Tongue (tissue), 2 donors: ENCODE measurements around the gene ABLIM2. TPM values are rescaled to one million over a fixed set of nuclear protein-coding genes. Genes with fewer than 3 reads are reported as not detected.

Experiments used
- DNase-seq: peaks from one replicate; pipeline ENCODE4 v3.0.0-alpha.2; 2015
- total RNA-seq: library from RNA; depleted of rRNA; stranded (reverse); fragments of >200 nt; gene quantifications from one replicate; pipeline ENCODE4 v1.2.3, GENCODE V29; 2014

Gene ABLIM2
- total RNA-seq, 1 donor from 2014 or later = 44.2 TPM

DNA sequence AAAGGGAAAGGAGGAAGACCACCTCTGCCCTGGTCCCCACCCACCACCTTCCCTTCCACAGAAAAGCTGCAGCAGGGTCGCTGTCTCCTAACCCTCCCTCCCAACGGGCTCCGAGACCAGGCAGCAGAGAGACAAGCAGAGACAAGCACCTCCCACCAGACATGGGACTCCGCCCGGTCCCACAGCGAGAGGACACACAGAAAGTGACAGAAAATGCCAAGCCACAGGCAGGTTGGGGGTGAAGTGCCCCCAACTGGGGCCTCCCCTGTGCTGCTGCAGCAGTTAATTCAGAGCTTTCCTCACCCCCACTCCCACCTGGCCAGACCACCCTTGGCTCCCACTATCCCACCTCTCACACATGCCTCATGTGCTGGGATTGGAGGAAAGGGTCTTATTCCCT, 154.5 kb downstream of the ABLIM2 start:
- DNase-seq = no peak

DNA sequence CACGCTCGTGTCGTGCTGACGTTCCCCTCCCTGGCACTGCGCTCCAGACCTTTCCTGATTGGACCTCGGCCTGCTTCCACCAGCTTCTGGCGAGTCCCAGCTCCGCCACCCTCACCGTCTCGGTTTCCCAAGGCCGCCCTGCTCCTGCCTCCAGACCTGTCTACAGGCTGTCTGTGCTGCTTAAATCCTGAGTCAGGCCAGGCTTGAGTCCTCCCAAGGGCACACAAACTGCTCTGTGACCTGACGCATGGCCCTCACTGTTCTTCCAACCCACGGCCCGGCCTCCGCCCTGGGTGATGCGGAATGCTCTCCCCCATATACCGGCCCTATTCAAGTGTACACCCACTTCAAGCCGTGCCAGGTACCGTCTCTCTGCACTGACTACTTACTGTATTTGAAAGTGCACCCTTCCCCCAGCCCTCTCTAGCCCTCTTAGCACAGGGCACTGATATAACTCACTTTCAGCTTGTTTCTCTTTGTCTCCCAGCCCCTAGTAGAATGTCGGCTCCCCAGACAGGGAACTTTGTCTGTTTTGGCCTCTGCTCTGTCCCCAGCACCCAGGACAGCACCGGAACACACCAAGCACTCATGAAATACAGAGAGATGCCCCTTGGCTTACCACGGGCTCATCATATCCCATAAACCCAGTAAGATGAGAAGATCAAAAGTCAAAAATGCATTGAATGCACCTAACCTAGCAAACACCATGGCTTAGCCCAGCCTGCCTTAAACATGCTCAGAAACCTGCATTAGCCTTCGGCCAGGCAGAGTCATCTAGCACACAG, 155.9 kb downstream of the ABLIM2 start:
- no peak for DNase-seq

DNA sequence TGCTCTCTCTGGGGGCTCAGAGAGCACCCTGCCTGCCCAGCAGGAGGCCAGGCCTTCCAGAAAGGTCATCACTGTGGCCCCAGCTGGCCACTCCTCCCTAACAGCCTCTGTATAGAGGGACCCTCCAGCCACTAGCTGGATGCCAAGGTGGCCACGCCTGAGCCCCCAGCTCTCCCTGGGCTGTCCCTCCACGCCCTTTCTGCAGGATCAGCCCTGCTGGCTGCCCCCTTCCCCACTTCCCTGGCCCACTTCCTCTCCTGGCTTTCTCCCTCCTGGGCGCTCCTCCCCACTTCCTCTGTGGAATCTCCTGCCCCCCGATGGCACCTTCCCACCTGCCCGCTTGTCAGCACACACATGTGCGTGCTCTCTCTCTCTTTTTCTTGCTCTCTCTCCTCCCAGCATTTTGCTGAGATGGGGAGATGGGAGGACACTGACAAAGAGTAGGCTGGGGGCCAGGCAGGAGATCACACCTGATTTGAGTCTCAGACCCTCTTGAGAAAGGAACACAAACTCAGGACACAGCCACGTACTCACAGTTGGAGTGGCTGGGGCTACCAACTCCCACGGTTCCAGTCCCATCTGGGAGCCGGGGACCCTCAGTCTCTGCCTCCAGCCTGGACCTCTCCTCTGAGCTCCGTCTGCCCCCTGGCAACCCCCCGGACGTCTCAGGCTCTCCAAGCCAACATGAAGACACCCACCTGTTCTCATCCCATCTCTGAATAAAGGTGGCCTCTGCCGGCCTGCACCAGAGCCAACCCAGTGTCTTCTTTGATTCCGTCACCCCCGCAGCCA, 156.9 kb downstream of the ABLIM2 start:
- no peak for DNase-seq

DNA sequence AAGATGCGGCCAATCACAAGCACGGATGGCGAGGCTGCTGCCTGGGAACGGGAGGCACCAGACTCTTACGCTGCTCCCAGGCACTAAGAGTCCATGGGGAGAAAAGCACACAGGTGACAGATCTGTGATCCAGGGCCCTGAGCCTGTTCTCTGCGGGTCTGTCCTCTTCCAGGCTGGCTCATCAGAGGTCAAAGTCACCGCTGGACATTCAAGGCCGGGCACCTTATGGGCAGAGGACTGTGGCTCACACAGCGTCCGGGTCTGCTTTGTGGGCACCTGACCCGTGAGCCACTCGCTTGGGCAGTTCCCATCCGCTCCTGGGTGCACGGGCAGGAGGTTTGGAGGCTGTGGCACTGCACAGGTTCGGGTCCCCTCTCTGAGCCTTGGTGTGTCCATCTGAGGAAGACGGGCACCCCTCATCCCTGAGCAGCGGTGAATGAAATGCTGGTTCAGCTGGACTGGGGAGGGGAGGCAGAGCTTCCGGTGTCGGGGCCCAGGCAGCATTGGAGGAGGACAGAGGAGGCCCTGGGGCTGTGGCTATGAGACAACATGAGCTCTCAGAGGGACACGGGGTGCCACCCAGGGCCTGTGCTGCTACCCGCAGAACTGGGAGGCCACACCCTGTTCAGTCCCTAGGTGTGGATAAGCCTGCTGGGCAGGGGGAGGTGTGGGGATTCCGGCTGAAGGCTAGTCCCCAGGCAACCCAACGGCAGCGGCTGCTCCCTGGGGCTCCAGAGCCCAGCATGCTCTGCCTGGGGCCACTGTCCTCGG, 157.7 kb downstream of the ABLIM2 start:
- no peak for DNase-seq

DNA sequence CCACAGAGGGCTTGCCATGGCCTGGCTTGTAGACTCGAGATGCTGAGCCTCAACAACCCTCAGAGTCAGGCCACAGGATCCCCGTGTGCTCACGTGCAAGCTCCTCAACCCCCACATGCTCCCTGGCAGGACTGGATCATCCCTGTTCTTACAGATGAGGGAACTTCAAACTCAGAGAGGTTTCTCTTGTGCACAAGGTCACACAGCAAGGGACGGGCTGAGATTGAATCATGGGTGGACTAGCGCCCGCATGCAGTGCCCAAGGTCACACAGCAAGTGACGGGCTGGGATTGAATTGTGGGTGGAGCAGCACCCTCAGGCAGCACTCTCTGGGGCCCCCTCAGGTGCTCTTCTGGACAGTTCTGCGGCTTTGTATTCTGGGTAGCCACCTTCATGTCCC, 158.4 kb downstream of the ABLIM2 start:
- no peak for DNase-seq

DNA sequence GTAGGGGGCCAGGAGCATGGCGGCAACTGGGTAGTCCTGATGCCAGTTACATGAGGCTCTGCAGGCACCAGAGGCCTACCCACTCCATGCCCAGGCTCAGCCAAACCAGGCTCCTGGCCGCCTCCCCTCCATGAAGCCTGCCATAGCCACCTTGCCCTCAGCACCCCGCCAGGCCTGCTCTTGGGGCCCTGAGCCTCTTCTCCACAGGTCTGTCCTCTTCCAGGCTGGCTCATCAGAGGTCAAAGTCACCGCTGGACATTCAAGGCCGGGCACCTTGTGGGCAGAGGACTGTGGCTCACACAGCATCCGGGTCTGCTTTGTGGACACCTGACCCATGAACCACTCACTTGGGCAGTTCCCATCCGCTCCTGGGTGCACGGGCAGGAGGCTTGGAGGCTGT, 158.9 kb downstream of the ABLIM2 start:
- DNase-seq = no peak

DNA sequence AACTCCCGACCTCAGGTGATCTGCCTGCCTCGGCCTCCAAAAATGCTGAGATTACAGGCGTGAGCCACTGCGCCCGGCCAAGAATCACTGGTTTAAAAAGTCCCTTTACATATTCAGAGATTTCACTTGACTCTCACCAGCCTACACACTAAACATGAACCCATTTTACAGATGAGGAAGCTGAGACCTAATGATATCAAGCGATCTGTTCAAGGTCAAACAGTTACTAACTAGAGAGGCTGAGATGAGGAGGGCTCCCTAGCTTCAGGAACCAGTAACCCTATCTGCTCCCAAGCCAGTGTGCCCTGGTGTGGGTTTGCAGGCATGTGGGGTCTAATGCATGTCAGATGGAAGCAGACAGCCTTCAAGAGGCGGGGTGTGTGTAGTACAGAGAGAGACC, 159.3 kb downstream of the ABLIM2 start:
- no peak for DNase-seq

GRCh38 chr4:7998447-7998846, 160.2 kb downstream of the ABLIM2 start:
- no peak for DNase-seq

GRCh38 chr4:7995866-7996265, 162.7 kb downstream of the ABLIM2 start:
- DNase-seq = no peak

DNA sequence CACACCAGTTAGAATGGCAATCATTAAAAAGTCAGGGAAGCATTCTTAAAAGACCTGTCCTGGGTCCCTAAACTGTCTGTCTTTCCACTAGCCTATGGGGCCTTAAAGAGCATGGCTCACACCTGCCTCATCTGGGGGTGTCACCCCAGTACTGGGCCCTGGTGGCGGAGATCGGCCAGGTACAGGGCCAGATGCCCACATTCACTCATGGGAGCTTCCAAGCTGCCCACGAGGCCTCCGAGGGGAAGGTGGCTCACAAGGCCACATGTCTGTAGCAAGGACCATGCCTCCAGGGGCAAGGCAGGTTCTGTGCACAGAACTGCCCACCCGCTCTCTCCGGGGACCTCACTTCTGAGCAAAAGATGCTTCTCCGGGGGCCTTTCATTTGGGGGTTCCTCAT, 163.5 kb downstream of the ABLIM2 start:
- no peak for DNase-seq

- no peak for DNase-seq
Measured at GRCh38 chr4:7993671-7994070, 164.9 kb downstream of the ABLIM2 start.

DNA sequence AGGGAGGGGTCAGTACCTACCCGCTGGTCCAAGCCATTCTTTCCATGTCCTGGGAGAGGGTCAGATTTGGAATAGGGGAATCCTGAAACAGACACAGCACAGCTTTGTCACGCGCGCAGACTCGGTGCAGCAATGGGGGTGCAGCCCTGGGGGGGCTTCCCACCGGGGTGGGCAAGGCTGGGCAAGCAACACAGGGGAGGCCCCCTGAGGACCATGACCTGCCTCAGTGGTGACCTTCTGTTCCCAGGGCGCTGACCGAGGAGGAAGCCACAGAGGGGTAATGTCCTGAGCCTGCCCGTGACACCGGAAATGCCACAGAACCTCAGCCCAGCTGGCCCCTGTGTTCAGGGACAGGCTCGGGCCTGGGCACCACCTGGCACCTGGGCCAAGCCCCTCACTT, 165.8 kb downstream of the ABLIM2 start:
- DNase-seq = no peak

GRCh38 chr4:7990807-7991459, 167.7 kb downstream of the ABLIM2 start:
- DNase-seq = no peak

DNA sequence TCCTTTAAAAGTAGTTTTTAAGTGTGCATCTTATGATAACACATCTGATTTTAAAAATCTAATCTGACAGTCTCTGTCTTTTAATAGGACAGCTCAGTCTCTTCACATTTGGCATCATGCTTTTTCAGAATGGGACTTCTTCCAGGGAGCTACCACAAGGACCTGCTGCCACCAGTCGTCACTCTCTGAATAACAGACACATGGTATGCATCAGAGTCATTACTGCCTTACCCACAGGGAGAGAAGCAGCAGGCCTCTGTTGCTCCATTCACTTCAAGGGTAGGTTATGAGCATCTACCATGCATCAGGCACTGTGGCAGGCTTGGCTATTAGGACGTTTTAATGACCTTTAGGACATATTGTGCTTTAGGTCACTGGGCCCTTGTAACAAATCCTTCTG, 169.0 kb downstream of the ABLIM2 start:
- DNase-seq = no peak

GRCh38 chr4:7988437-7988836, 170.2 kb downstream of the ABLIM2 start:
- no peak for DNase-seq

DNA sequence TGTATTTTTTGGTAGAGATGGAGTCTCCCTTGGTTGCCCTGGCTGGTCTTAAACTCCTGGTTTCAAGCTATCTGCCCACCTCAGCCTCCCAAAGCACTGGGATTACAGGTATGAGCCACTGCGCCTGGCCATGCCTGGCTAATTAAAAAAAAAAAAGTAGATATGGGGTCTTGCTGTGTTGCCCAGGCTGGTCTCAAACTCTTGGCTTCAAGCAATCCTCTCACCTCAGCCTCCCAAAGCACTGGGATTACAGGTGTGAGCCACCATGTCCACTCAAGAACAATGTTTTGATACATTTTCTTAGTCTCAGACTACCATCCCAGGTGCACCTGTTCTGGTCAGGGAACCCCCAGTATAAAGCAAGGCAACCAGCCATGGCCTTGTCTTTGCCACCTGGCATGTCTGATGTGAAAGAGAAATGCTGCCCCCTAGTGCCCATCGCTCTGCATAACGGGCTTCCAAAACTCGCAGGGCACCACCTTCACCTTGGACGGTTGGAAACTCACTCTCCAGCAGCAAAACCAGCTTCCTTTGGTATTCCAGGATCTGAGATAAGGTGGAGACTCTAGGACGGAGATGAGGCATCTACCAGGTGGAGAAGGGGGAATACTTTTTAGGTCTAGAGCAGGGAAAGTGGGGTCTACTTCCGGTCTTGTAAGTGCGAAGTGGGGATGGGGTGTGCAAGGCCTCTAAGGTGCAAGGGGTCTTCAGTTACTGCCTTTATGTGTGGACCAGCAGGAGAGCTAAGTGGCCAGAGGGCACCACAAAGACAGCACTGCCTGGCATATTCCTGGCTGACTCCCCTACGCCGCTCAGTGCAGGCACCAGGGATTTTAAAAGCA, 171.2 kb downstream of the ABLIM2 start:
- DNase-seq = peak; percentile 87

- DNase-seq = no peak
Measured at GRCh38 chr4:7985891-7986441, 172.6 kb downstream of the ABLIM2 start.

DNA sequence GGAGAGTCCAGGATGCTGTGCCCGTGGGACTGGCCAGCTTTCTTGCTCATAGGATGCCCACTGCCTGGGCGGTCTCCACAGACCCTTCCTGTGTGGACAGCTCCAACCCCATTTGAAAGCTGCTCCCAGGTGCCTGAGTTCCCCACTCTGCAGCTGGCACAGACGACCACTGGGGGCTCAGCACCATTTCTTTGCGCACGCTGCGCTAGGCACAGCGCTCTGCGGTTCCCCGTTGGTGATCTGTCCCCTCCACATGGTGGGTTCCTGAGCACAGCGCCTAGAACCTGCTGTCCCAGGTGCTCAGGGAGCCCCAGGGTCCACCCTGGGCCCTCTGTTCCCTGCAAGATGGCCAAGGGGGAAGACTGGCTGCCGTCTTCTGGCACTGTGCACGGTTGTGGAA, 173.5 kb downstream of the ABLIM2 start:
- DNase-seq = no peak

GRCh38 chr4:7984286-7984925, 174.2 kb downstream of the ABLIM2 start:
- DNase-seq = no peak

GRCh38 chr4:7983296-7983695, 175.3 kb downstream of the ABLIM2 start:
- DNase-seq = no peak
